NCI-H510A treated with DMSO at 0.1 percent for 48 hours (cell line): Measurements from ENCODE around the gene DUS3L.

Experiments
- DNase-seq: peaks from one replicate; lab custom pipeline; 2025; lab: John Stamatoyannopoulos, UW

The DUS3L gene

DNA sequence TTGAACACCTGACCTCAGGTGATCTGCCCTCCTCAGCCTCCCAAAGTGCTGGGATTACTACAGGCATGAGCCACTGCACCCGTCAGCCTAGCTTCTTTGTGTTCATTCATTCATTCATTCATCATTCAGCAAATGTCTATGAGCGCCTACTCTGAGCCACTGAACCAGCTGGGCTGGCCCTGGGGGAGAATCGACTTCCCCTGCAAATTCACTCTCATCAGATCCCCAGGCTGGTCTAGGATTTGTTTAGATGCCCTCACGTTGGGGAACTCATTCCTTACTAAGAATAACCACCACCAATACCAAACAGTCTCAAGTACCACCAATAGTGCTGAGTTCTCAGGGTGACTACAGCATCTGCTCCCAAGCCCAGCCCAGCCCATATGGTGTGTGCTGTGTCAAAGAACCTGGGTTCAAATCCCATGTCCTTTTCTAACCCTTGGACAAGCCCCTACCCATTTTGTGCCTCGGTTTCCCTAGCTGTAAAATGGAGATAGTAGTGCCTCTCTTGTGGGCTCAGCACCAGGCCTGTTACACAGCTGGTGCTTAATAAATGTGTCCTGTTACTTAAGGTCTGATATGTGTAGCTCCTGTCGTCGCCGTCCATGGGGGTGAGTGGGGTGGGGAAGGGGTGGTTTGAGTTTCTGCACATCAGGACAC is 30.7 kb upstream of the DUS3L start:
- DNase-seq = no peak

DNA sequence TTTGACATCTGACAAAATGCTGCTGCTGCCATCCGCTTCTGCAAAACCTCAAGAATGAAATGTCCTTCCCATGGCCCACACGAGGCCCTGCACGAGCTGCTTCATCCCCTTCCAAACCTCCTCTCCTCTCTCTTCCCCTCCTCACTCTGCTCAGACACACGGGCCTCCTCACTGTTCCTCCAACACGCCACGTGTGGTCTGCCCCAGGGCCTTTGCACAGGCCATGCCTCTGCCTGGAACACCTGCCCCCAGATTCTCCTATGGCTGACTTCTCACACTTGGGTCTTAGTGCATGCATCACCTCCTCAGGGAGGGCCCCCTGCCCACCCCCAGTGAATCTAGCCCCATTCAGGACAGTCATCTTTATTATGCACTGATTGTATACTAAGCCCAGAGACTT is 29.8 kb upstream of the DUS3L start:
- no peak for DNase-seq

DNA sequence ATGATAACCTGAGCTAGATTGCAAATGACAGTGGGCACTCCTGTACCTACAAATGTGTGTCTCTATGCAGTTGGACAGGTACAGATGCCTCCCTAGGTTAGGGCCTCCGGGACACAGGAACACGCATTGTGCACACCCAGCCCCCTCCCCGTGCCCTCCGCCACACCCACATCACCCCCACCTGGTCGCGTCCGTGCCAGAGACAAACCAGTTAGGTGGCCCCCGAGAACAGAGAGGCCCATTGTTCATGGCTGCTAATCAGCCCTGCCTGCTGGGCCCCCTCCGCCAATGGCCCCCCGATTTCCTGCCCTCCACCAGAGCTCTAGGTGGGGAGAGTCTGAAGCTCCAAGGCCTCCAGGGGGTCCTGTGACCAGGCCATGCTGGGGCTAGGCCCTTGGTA is 27.6 kb upstream of the DUS3L start:
- DNase-seq = no peak

DNA sequence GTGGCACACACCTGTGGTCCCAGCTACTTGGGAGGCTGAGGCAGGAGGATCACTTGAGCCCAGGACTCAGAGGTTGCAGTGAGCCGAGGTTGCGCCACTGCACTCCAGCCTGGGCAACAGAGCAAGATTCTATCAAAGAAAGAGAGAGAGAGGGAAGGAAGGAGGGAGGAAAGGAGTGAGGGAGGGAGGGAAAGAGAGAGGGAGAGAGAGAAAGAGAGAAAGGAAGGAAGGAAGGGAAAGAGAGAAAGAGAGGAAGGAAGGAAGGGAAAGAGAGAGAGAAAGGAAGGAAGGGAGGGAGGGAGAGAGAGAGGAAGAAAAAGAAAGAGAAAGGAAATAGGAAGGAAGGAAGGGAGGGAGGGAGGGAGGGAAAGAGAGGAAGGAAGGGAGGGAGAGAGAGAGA is 26.3 kb upstream of the DUS3L start:
- no peak for DNase-seq

DNA sequence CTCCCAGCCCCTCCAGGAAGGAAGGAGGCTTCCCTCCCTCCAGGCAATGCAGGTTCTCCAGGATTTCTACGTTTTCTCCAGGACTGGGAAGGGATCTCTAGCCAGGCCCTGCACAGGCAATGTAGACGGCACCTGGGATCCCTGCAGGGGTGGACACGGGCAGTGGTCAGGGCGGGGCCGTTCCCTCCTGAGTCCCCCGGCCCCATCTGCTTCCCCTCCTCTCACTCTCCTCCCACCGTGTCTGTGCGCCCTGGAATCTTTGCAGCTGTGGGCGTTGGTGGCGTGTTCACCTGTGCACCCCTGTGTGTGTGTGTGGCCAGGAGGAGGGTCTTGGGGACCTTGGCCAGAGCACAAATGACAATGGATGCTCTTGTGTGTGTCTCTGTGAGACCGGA is 23.9 kb upstream of the DUS3L start:
- no peak for DNase-seq

DNA sequence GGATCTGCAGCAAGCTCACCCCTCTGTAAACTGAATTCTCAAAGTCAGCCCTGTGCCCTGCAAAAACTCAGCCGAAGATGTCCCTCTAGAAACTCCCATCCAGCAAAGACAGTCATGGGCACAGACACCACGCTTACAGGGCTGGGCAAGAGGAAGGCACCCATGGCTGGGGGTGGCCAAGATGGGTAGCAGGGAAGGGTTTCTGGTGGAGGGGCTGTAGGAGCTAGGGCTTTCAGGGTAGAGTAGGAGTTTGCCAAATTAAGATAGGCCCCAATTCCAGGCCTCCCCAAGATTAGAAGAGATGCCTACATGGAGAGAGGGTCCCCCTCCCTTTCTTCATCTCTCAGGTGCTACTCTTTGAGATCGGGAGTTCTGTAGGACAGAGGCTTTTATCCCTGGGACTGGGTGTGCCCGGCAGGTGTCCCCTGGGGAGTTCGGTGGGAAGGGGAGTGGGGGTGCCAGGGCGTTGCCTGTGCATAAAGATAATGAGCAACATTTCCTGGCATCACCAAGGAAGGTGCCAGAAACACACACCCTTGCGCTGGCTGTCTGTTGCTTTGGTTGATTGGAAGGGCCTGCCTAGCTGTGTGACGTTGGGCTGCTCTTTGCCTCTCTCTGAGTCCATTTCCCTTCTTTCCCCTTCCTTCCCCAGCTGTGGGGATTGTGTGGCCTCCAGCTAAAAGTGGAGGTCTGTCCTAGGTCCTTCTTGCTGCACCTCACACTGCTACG is 23.3 kb upstream of the DUS3L start:
- no peak for DNase-seq

DNA sequence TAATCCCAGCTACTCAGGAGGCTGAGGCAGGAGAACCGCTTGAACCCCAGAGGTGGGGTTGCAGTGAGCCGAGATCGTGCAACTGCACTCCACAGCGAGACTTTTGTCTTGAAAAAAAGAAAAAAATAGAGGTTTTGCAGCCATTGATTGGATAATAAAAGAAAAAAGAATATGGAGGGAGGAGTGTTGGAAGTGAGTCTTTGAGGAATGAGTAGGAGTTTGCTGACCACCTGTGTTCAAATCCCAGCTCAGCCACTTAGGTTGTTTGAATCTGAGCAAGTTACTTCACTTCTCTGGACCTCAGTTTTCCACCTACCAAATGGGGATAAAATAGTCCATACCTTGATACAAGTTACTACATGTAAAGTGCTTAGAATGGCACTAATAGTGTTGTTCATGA is 20.2 kb upstream of the DUS3L start:
- no peak for DNase-seq

DNA sequence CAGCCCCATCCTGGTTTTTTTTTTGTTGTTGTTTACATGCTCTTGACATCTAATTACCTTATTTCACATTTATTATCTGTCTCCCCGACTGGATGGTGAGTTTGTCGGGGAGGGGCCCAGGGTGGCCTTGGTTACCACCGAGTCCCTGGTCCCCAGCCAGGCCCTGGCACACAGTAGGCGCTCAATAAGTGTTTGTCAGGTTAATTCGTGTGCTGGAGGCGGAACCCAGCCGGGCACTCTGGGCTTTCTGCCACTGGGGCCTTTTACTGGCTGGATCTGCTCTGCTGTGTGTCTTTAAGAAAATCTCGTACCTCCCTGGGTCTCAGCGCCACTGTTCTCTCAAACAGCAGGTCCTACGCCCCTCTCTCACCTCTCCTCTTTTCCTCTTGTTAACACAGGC is 18.5 kb upstream of the DUS3L start:
- DNase-seq = no peak

DNA sequence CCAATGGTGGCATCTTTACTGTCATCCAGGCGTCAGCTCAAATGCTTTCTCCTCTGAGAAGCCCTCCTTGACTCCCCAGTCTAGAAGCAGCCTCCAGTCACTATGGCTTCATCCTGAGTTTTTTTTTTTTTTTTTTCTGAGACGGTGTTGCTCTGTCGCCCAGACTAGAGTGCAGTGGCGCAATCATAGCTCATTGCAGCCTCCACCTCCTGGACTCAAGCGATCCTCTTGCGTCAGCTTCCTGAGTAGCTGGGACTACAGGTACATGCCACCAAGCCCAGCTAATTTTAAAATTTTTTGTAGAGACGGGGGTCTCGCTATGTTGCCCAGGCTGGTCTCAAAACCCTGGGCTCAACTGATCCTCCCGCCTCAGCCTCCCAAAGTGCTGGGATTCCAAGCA is 18.1 kb upstream of the DUS3L start:
- no peak for DNase-seq

DNA sequence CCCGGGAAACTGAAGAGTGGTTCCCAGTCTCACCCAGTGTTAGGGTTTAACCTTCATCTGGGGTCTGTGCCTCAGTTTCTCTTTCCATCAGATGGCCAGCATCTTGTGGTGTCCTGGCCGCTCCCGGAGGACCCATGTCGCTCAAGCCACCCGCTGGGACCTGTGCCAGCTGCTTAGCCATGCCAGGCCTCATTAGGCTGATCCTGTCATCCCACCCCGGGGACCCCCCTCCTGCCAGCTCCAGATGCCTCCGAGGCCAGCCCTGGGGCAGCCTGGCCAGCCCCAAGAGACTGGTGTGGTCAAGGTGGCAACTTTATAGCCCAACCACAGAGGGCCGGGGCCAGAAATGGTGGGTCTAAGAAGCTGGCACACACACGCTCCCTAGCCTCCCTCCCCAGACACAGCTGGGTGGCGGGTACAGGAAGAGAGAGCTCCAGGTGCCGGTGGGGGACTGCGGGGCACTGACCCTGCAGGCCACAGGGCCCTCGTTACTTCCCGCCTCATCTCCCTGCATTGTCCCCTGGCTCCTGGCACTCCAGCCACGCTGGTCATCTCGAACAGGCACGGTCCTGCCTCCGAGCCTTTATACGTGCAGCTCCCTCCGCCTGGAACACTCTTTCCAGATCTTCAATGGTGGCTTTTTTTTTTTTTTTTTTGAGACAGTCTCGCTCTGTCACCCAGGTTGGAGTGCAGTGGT is 17.3 kb upstream of the DUS3L start:
- no peak for DNase-seq

DNA sequence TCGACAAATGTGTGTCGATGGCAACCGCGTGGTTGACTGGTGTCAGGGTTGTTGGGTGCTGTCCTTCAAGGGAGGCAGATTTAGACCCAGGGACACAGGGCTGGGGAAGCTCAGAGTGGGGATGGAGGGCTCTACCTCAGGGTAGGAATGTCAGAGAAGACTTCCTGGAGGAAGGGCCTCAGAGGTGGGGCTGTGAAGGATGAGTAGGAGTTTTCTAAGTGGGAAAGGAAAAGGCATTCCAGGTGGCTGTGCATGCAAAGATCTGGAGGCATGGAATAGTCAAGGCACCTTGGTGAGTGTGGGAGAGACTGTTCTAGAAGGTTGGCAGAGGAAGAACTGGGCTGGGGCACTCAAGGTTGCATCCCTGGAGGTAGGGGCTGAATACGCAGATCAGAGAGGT is 15.9 kb upstream of the DUS3L start:
- DNase-seq = no peak

DNA sequence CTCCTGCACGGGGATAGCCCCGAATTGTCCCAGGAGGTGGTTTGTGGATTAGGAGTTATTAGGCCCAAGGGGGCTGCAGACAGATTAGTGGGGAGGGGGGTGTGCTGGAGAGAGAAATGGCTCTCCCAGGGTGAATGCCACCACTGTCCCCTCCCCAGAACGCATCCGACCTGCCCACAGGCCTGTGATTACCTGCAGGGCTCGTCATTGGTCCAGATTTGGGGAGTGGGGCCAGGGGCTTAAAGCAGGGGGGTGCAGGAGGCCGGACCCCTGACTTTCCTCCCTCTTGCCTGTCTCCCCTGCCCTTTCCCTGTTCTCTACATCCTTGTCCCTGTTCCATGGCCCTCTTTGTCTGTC is 15.1 kb upstream of the DUS3L start:
- DNase-seq = no peak

DNA sequence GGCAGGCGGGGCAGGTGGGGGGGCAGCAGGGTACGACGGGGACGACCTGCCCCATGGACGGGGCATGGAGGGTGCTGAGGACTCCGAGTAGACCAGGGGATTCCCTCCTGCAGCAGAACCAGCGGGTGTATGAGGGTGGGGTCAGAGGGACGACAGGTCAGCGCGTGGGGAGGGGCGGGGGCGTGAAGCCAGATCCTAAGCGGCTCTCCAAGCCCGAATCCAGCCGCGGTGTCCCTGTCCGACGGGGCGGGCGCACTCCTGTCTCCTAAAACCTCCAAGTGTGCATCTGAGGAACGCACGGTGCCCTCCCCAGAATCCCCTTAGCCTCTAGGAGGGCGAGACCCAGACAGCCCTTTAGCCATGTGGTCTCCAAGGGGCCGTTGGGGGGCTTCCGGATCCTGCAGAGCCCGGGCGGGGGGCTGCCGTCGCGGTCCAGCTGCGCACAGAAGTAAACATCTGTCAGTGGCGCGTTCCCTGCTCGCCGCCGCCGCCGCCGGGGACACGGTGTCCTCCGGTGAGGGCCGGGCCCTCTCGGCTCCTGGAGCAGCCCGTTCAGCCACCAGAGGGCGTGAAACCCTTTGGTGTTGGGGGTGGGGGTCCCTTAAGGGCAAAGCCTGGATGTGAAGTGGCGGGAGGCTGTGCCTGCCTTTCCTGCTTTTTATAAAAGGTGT is 14.6 kb upstream of the DUS3L start:
- DNase-seq = peak; percentile 81

DNA sequence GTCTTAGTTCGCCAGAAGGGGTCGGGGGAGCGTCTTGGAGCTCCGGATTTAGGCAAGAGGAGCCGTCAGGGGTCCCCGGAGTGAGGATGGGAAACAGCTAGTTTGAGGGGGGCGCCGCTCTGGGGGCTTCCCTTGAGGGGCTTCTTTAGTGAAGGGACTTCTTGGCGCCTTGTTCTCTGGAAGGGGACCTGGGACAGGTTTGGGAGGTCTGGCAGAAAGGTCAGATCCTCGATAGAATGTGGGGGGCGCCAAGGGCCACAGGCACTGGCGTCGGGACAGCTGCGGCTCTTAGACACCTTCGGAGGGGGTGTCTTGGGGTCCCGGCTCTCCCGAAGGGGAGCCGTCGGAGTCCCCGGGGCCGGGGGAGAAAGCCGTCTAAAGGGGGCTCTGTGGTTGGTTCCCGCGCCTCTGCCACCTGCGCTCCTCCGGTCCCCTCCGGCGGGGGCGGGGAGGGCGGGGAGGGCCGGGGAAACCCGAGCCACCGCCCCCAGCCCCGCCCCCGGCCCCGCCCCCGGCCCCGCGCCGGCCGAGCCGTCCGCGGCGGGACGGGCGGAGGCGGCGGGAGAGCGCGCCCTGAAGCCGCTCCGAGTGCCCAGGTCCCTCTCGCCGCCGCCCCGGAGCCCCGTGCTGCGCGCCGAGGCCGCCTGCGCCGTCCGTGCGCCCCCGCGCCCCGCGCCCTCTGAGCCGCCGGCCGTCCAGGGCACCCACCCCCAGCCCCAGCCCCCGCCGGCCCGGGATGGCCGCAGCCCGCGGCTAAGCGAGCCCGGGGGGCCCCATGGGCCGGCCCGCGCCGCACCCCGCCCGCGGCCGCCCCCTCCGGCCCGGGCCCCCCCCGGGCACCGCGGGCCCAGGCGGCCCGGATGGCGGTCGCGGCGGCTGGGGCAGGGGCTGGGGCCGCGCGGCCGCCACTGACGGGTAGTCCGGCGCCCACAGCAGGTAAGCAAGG is 13.8 kb upstream of the DUS3L start, which contains the start of gene NRTN:
Gene NRTN (plus strand): TSS at position 552 of the 946 bp plus-strand sequence. CDS start 19,099 bp downstream, outside the sequence.
- DNase-seq = peak; percentile 35

DNA sequence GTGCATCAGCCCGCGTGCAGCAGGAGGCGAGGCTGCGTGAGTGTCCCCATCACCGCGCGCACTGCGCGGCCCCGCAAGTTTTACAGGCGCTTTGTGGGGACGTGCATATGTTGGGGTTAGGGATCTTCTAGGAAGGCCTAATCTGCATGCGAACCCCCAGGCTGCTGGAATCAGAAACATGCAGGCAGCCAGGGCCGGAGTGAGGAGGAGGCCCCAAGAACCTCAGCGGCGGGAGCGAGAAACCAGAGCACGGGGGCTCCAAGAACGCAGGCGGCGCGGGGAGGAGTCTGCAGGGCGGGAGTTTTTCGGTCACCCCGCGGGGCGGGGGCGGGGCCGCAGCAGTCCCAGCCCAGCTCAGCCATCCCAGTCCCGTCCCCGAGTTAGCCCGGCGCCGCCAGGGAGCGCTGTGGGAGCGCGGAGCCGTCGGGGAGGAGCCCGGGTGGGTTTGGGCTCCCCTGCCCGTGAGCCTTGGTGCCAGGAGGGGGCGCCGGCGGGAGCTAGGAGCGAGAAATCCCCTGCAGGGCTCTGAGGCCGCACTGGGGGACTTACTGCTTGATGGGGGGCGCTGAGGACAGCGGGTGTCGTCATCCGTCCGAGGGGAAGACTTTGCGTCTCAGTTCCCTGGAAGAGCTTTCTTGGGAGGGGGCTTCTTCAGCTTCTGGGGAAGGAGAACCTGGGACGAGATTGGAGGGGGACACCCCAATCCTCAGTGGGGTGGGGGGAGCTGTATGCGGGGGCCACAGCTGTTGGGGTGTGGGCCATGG is 13.0 kb upstream of the DUS3L start:
- DNase-seq = peak; percentile 94

DNA sequence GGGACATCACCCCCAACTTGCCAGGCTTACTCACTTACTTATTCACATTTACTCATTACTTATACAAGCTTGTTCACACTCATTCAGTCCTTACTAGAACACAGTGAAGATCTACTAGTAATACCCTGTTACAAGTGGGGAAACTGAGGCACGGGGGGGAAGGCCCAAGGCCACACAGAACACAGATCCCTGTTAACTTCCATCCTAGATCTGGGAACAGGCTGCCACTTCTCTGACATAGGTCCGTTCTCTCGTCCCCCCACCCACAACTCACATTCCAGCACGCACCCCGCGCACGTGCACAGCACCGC is 12.4 kb upstream of the DUS3L start:
- no peak for DNase-seq

DNA sequence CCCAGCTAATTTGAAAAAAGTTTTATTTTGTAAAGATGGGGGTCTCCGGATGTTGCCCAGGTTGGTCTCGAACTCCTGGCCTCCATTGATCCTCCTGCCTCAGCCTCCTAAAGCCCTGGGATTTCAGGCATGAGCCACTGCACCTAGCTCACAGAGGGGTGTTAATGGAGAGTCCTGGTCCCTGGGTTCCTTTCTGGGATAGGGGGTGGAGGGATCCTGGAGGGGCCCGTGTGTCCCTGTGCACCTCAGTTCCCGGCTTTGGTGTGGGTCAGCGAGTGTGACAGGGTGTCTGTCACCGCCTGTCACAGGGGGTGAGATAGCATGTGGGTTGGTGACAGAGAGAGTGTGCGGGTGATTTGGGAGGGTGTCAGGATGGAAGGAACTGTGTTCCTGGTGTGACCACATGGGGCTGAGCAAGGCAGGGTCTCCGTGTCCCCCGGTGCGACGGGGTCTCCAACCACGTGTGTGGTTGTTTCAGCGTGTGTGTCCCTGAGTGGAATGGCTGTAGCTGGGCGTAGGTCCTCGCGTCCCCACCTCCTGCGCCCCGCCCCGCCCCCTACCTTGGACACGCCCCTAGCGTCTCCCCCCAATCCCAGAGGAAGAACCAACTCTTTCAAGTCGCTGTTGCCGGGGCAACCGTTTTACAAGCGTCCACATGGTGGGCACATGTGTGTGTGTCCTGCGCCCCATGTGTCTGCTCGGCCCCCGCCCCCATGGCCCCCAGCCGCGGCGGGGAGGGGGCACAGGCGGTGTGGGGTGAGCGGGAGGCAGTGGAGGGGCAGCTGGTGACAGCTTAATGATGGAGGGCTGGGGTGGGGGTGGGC is 11.0 kb upstream of the DUS3L start:
- no peak for DNase-seq

DNA sequence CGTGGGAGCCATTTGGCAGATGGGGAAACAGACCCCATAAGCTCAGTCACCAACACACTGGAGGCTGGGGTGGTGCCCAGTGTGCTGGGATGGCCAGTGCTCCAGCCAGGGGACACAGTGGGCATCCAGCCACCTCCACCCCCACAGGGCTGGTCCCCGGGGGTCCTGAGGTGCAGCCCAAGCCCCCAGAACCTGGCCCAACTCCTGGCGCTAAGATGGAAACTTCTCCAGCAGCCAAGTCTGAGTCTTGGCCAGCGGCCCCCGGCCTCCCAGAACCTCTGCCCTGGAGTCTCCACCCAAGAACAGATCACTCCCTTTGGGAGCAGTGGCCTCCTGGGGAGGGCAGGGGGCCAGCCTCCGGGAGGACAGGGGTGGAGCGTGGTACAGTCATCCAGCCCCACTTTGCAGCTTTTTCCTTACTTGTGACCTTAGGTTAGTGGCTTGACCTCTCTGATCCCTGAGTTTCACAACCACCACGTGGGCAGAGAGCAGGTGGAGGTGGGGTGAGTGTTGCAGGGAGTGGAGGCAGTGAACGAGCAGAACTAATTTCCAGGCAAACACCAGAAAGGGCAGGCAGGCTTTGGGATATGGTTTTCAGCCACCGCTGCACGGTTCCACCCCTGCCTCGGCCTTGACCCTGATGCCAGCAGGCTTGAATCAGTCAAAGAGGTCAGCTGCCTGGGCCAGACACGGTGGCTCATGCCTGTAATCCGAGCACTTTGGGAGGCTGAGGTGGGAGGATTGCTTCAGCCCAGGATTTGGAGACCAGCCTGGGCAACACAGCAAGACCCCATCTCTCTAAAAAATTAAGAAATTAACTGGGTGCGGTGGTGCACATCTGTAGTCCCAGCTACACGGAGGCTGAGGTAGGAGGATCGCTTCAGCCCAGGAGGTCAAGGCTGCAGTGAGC is 9.7 kb upstream of the DUS3L start:
- DNase-seq = no peak
